Measurements from ENCODE around the gene AMD1.
"Not testable (repeated sequence)": the region's sequence is repeated elsewhere in the genome, so short reads cannot be mapped to it uniquely, and the experiment has no call there.

The AMD1 gene

DNA sequence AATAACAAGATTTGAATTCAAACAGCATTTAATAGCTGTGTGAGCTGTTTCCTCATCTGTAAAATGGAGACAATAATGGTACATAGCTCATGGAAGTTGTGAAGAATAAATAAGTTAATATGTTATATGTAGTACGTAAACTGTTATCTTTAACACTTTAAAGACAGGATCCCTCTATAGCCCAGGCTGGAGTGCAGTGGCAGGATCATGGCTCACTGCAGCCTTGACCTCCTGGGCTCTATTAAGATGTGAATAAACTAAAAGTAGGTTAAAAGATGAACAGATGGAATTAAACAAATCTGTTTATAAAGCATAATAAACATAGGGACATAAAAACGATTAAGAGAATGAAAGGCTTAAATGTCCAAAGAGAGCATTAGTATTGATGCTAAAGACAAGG, 3.0 kb downstream of the AMD1 start:
- no peak for DNase-seq (ENCODE audit: low read depth)

DNA sequence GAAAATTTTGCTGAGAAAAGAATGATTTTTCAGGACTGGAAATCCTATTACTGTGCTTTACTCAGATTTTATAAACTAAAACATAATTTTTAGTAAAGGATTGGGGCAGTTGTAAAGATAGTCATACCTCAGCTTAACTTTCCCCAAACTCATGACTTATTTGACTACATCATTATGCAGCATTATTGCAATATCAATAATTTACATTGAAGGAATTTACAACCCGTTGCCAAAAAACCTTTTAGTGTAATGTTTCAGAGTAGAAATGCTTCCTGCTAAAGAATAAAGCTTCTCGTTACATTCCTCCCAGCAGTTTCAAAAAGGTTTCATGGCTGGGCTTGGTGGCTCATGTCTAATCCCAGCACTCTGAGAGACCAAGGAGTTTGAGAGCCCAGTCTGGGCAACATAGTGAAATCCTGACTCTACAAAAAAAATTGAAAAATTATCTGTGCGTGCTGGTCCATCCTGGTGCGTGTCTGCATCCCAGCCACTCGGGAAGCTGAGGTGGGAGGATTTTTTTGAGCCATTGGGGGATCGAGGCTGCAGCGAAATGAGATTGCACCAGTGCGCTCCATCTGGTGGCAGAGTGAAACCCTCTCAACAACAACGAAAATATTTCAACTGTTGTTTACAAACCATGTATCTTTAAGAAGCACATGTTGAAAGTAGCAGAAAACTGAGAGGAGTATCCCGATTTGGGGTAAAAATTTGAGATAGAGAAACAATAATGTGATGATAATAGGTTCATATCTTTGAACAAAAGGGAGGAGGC, 4.4 kb downstream of the AMD1 start:
- DNase-seq (ENCODE audit: low read depth), result no peak

DNA sequence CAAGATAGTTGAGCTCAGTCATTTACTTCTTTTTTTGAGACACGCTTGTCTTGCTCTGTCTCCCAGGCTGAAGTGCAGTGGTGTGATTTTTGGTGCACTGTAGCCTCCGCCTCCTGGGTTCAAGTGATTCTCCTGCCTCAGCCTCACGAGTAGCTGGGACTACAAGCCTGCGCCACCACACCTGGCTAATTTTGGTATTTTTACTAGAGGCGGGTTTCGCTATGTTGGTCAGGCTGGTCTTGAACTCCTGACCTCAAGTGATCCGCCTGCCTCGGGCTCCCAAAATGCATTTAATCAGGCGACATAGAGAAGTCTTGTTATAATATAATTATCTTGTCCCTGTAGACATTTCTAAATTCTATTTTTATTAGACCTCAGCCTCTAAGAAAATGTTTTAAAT, 6.1 kb downstream of the AMD1 start:
- no peak for DNase-seq (ENCODE audit: low read depth)

DNA sequence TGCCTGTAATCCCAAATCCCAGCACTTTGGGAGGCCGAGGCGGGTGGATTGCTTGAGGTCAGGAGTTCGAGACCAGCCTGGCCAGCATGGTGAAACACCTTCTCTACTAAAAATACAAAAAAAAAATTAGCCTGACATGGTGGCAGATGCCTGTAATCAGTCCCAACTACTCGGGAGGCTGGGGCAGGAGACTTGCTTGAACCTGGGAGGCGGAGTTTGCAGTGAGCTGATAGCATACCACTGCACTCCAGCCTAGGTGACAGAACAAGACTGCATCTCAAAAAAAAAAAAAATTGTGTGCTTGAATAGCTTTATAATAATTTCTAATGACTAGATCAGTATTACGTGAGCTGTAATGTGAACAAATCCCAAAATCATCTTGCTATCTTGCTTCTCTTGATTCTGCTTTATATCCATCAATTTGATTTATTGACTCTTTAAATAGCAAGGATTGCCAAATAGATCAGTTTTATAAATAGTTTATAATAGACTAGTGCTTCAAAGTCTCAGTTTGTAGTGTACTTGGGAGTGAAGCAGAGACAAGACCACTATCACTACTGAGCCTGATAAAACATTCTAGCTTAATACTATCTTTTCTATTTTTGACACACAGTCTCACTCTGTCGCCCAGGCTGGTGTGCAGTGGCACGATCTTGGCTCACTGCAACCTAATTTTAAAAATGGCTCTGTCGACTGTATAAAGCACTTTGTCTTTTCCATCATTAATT, 7.1 kb downstream of the AMD1 start:
- no peak for DNase-seq (ENCODE audit: low read depth)

DNA sequence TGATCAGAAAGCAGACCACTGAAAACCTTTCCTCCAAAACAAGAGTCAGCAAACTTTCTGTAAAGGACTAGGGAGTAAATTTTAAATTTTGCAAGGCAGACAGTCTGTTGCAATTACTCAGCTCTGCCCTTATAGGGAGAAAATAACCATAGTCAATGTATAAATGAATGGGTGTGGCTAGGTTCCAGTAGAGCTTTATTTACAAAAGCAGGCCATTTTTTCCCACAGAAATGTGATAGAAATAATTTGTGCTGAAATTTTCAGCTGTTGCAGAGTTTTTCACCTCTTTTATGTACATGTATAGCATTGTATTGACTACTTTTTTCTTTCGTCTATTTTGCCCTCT, 7.7 kb downstream of the AMD1 start:
- no peak for DNase-seq (ENCODE audit: low read depth)

DNA sequence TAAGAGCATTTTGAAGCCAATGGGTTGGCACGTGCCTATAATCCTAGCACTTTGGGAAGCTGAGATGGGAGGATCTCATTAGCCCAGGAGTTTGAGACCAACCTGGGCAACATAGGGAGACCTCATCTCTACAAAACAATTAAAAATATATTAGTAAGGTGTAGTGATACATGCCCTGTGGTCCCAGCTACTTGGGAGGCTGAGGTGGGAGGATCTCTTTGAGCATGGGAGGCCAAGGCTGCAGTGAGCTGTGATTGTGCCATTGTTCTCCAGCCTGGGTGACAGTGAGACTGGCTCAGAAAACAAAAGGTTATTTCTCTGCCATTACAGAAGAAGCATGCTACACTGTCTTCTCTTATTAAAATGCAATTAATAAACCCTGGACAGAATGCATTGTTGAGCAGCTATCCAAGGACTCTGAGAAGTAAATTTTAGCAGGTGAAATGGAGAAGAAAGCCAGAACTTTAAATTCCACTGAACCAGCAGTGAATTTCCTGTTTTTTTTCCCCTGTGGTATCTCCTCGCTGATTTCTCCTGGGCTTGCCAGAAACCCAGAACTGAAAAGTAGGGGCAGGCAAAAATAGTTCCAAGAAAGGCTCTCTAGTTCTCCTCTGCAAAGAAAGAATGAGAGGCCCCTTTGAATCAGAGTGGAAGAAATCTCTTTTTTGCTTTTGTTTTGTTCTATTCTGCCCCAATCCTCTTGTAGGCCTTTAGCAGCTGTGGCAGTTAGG, 8.4 kb downstream of the AMD1 start:
- DNase-seq (ENCODE audit: low read depth), result no peak

DNA sequence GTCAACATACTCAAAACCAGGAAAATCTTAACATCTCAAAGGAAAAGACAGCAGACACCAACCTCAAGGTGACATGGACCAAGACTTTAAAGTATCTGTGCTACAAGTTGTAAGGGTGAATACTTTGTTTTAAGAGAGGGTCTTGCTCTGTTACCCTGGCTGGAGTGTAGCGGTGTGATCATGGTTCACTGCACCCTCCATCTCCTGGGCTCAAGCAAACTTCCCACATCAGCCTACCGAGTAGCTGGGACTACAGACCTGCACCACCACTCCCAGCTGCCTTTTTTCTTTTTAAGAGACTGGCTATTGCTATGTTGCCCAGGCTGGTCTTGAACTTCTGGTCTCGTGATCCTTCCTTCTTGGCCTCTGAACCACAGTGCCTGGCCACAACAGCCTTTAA, 9.7 kb downstream of the AMD1 start:
- DNase-seq (ENCODE audit: low read depth), result no peak

DNA sequence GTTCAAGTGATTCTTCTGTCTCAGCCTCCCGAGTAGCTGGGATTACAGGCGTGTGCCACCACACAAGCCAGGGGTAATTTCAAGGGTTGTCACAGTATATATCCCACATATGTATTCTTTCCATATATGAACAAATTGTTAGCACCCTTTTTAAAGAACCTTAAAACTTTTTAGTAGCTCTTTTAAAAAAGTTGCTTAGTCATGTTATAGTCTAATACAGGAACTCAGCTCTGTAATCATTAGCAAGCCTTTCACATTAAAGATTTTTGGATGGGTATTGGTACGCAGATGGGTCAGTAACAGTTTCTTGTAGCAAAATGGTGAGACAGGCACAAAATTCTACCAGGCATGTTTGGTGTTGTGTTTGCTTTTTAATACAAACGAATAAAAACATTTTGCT, 10.9 kb downstream of the AMD1 start:
- DNase-seq (ENCODE audit: low read depth), result no peak

DNA sequence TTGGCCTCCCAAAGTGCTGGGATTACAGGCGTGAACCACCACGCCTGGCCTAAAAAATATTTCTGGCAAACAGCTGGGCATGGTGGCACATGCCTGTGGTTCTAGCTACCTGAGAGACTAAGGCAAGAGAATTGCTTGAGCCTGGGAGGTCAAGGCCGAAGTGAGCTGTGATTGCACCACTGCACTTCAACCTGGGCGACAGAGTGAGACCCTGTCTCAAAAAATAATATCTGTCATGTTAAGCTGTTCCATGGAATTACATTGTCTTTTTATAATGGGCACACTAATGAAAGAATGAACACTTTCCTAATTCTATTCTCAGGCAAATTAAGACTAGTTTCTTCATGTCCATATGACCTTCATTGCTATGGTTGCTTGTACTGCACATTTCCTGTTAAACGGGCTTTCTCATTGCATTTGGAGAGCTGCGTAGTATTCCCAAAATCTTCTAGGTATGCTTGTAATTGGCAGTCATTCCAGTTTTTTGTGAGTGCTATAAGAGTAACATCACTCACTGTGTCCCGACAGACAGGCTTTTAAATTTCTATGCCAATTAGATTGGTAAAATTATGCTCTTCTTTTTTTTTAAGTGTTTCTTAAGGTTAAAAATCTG, 12.1 kb downstream of the AMD1 start:
- no peak for DNase-seq (ENCODE audit: low read depth)

DNA sequence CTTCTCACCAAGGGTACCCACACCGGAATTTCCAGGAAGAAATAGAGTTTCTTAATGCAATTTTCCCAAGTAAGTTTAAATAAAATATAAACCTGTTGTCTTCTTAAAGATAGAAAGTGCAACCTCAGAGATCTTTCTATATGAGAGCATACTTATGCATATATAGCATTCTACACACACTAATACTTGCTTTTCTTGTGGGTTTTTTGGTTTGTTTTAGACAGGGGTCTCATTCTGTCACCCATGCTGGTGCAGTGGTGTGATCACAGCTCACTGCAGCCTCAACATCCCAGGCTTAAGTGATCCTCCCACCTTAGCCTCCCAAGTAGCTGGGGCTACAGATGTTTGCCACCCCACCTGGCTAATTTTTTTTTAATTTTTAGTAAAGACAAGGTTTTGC, 15.7 kb downstream of the AMD1 start:
- no peak for DNase-seq (ENCODE audit: low read depth)

DNA sequence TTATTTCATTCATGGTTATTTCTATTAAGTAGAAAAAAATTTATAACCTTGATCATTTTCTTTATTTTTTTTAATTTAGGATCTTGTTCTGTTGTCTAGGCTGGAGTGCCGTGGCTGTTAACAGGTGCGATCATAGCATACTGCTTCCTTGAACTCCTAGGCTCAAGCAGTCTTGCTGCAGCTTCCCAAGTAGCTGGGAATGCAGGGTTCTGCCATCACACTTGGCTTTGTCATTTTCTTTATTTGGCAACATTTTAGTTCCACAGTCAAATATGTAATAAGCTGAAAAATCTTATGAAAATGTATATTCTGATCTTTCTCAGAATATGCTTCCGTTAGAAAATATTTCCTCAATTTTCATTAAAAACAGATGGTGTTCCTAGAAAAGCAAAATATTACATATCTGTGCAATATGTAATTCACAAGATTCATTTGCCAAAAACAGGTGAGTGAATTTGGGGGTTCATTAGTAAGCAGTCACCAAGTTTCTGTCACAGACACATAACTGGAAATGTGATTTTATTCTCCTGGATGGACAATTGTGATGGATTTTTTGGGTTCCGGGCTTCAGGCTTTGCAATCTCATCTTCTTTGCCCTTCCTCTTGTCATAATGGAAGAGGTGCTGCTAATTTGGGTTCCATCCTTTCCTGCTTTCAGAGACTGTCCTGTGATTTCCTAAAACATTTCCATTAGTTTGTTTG, 21.5 kb downstream of the AMD1 start:
- no peak for DNase-seq (ENCODE audit: low read depth)

DNA sequence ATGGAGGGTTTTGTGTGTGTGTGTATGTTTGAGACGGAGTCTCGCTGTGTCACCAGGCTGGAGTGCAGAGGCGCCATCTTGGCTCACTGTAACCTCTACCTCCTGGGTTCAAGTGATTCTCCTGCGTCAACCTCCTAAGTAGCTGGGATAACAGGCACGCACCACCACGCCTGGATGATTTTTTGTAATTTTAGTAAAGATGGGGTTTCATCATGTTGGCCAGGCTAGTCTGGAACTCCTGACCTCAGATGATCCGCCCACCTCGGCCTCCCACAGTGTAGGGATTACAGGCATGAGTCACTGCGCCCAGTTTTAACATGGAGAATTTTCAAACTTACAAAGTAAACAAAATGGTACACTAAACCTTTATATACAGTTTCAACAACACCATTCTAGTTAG, 22.8 kb downstream of the AMD1 start:
- DNase-seq (ENCODE audit: low read depth), result peak; percentile 6

DNA sequence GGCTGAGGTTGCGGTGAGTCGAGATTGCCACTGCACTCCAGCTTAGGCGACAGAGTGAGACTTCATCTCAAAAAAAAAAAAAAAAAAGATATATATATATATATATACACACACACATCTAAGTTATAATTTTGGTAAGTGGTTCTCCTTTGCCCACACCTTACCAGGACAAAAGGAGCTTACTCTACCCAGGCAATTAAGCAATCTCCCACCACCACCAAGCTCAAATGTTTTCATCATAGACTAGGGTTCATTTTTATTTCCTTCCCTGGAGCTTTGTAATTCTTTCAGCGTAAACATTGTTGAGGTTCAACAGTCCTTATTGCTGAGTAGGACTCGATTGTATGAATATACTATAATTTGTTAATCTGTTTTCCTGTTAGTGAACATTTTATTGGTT, 23.5 kb downstream of the AMD1 start:
- no peak for DNase-seq (ENCODE audit: low read depth)

DNA sequence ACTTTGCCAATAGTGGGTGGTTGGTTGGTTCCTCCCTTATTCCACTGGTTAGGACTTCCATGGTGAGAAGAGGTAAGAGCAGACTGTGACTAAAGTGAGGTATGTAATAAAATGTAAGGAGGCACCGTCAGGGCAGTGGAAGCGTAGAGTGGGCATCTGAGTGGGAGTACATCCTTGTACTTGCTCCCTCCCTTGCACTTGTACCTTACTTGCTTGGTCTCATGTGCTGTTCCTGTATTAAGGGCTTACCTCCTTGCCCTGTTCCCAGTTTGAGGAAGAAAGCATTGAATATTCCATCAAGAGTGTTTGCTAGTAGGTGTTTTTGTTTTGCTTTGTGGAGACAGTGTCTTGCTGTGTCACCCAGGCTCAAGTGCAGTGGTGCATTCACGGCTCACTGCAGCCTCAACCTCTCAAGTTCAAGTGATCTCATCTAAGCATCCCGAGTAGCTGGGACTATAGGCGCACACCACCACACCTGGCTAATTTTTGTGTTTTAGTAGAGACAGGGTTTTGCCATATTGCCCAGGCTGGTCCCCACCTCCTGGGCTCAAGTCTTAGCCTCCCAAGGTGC, 25.5 kb downstream of the AMD1 start:
- no peak for DNase-seq (ENCODE audit: low read depth)

DNA sequence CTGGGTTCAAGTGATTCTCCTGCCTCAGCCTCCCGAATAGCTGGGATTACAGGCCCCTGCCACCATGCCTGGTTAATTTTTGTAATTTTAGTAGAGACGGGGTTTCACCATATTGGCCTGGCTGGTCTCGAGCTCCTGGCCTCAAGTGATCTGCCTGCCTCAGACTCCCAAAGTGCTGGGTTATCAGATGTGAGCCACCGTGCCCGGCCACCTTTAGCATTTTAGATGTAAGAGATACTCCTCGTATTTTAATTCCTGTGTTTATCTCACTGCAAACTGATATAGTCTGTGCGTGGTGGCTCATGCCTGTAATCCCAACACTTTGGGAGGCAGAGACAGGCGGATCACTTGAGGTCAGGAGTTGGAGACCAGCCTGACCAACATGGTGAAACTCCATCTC, 27.0 kb downstream of the AMD1 start:
- DNase-seq (ENCODE audit: low read depth), result not testable (repeated sequence)

DNA sequence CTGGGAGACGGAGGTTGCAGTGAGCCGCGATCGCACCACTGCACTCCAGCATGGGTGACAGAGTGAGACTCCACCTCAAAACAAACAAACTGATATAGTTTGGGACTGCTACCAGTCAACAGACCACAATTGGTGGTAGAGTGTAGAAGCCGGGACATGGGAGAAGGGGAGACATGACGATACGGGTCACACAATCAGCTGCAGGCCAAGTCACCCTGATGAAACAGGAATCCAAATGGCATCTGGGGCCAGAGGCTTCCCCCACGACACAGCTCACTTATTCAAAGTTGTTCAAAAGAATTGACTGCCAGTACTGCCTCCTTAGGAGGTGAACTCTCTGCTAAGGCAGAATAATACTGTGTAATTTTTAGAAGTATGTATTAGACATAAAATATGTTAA, 27.5 kb downstream of the AMD1 start:
- DNase-seq (ENCODE audit: low read depth), result no peak

DNA sequence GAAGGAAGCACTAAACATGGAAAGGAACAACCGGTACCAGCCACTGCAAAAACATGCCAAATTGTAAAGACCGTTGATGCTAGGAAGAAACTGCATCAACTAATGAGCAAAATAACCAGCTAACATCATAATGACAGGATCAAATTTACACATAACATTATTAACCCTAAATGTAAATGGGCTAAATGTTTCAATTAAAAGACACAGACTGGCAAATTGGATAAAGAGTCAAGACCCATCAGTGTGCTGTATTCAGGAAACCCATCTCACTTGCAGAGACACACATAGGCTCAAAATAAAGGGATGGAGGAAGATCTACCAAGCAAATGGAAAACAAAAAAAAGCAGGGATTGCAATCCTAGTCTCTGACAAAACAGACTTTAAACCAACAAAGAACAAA, 31.7 kb downstream of the AMD1 start:
- not testable (repeated sequence) for DNase-seq (ENCODE audit: low read depth)

DNA sequence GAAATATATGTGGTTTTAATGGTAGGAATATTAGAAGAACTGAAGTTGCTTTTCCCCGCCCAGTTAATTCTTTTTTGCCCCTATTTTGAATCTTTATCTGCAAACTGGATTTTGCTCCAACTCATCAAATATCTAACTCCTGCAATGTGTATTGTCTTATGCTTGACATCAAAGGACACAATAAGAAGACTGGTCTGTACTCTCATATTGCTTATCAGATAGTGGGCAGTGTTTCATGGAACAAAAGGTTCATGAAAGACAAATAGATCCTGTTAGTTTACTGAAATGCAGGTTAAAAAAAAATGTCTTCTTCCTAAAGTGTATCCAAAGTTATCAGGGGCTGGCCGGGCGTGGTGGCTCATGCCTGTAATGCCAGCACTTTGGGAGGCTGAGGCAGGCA, 56.2 kb downstream of the AMD1 start:
- DNase-seq (ENCODE audit: low read depth), result no peak

DNA sequence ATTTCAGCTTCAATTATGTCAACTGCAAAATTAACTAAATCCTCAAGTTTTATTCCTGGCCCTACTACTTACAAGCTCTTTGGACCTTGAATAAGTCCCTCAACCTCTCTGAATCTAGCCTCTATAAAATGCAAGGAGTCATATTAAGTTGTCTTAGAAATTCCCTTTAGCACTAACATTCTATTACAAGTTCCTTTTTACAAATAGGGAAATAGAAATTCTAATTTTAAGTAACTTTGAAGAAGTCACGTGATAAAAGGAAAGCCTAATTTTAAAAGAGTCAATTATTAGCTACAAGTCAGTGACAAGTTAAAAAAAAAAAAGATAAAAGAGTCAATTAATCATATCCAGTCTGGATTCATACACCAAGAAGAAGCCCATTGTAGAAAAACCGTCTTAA, 59.3 kb downstream of the AMD1 start:
- DNase-seq (ENCODE audit: low read depth), result no peak

DNA sequence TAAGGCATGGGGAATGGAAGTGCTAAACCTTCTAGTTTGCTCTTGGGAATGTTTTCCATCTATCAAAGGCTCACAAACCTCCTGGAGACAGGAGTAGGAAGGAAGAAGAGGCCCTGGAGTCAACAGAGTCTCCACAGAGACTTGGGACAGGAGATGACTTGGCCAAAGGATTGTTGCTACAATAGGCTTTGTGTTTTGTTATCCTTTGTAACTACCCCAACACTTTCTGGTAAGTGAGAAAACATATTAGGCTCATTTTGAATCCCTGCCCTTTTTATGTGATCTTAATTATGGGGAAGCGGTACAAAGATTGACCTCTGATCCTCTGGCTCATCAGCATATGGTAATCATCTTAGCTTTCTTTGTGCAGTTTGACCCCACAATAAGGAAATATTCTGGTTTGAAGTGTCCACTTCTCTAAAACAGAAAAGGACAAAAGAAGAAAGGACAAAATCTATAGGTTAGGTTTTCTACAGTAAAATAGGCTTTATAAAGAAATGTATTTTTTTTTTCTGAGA, 59.9 kb downstream of the AMD1 start:
- DNase-seq (ENCODE audit: low read depth), result no peak

DNA sequence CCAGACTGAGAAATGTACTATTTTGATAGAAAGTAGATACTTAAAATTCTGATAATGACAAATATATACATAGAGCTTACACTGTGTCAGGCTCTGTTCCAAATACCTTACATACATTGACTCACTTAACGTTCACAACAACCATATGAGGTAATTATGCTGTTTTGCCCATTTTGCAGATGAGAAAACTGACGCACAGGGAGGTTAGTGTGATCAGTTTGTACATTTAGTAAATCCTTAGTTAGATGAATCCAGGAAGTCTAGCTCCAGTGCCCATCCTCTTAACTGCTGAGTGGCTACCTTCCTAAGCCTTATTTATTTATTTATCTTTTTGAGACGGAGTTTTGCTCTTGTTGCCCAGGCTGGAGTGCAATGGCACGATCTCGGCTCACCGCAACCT, 60.6 kb downstream of the AMD1 start:
- DNase-seq (ENCODE audit: low read depth), result no peak

DNA sequence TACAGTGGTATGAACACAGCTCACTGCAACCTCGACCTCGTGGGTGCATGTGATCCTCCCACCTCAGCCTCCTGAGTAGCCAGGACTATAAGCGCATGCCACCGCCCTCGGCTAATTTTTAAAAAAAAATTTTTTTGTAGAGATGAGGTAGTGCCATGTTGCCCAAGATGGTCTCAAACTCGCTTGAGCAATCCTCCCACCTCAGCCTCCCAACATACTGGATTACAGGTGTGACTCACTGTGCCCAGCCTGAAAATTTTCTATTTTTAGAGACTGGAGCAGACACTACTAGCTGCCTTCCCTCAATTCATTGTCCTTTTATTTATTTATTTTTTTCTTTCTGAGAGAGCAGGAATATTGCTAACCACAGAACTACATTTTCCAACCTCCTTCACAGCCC, 63.6 kb downstream of the AMD1 start:
- no peak for DNase-seq (ENCODE audit: low read depth)
